Dermis microvascular lymphatic vessel endothelial cell (primary cell): Measurements from ENCODE around the gene TRIML1. TPM values are rescaled to one million over a fixed set of nuclear protein-coding genes. Genes with fewer than 3 reads are reported as not detected.
"Not testable (repeated sequence)": the region's sequence is repeated elsewhere in the genome, so short reads cannot be mapped to it uniquely, and the experiment has no call there.

Source experiments
- DNase-seq, 2 donors: peaks; one replicate each; pipeline versions ENCODE4 v3.0.0 to v3.0.0-alpha.2; 2010; ENCODE audit warnings: low read depth in 2 of 2
- total RNA-seq: library from RNA; depleted of rRNA; stranded (reverse); fragments of >200 nt; gene quantifications from 2 replicates; pipeline ENCODE4 v1.2.1, GENCODE V29; 2014

Gene TRIML1
- total RNA-seq, 1 donor from 2014 or later, result under 0.01 TPM

DNA sequence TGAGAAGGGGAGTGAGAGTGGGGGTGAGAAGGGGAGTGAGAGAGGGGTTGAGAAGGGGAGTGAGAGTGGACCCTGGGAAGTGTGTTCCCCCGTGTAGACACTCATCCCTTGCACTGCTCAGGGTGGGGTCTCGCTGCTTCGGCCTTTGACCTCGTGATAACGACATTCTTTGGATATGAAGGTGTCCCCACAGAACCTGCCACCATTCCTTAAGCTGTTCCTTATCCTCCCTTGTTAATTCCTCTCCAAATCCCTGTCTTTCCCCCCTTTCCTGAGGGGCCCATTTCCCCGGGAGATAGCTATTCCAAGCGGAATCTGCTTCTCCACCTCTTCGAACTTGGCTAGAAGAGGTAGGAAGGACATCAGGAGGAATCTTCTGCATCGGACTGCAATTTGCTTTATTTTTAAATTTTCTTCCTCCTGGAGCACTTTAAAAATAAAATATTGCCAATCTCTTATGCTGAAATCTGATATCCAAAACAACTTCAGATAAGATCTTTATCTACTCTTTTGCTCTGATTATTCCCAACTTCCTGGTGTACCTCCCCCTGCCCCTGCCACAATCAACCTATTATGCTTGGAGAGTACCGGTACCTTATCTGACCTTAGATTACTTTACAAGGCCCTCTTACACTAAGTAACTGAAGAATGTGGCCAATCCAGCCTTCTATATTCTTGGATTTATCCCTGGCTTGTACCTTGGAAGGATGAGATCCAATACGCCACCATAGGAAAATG is 15.6 kb downstream of the TRIML1 start:
- no peak for DNase-seq

DNA sequence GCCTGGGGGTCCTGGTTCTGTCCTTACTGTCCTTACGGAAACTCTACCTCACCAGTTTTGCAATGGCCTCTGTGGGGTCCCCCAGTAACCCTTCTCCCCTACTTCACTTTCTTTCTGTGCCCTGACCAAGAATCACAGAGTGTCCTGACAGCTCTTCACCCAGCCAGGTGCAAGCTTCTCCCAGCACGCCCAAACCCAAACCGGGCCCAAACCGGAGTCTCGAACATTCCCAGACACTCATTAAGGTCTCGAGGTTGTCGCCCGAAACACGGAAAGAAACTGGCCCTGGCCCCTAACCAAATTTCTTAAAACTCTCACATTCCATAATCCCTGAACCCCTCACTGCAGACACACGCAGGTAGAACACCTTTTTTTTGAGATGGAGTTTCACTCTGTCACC is 19.1 kb downstream of the TRIML1 start:
- DNase-seq, result no peak

DNA sequence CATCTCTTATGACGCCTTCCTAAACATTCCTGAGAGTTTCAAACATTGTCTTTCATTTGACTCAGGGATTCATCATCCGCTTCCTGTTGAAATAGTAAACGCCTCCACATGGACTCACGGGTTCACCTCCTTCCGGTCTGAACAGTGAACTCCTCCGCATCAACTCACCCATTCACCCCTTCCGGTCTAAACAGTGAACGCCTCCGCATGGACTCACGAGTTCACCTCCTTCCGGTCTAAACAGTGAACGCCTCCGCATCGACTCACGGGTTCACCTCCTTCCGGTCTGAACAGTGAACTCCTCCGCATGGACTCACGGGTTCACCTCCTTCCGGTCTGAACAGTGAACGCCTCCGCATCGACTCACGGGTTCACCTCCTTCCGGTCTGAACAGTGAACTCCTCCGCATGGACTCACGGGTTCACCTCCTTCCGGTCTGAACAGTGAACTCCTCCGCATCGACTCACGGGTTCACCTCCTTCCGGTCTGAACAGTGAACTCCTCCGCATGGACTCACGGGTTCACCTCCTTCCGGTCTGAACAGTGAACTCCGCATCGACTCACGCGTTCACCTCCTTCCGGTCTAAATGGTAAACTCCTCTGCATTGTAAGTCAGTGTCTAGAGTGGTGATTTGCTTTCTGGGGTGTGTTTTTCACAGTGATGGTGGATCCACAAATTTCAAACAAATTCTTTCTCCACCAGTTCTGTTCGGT is 20.4 kb downstream of the TRIML1 start:
- DNase-seq, result not testable (repeated sequence)

DNA sequence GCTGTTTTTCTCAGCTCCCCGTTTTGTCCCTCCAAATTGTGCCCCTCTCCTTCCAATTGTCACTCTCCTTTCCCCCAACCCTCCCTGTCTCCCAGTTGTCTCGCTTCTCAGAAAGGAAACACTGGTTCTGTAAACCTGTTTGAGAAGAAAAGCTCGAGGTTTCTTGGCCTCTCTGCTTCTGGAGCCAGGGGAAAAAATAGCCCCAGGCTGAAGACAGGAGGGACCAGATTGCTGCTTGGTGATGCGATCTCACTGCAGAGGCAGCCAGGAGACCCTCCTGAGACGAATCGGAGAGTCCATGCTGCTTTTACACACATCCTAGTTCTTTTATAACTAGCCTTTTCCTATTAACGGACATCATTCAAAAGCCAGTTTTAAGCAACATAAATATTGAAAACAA is 21.2 kb downstream of the TRIML1 start:
- DNase-seq, result no peak

DNA sequence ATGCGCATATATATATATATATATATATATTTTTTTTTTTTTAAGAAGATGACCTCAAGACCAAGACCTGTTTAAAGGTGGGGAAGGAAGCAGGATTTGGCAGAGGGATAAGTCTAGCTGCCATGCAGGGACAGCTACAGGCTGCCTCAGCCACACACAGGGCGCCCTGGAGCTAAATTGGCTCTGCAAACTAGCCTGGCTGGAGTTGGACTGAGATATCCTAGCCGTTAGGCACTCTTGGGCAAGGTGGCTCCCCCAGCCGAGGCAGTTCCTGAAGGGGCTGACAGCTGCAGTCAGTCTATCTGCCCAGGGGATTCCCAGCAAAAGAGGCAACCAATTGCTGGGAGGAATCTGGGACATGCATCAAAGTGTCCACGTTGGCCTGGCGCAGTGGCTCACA is 21.9 kb downstream of the TRIML1 start:
- DNase-seq, result no peak

DNA sequence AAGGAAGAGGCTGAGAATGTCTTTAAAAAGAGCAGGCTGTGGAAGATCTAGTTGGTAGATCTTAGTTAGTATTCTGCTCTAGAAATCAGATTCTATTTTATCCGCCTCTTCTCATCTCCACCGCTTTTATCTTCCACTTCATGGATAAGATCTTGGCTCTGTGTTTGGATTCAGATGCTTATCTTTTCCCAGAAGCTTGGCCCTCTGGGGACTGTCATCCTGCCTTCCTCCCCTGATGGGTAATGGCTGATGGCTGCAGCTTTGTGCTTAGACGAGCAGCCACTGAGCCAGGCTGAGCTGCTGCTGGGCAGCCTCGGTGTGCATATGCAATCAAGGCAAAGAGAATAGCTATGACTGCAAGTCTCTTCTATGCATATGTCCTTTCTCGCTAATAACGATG is 23.5 kb downstream of the TRIML1 start:
- no peak for DNase-seq

- DNase-seq, result no peak
Measured at GRCh38 chr4:188168726-188169373, 29.6 kb downstream of the TRIML1 start.

DNA sequence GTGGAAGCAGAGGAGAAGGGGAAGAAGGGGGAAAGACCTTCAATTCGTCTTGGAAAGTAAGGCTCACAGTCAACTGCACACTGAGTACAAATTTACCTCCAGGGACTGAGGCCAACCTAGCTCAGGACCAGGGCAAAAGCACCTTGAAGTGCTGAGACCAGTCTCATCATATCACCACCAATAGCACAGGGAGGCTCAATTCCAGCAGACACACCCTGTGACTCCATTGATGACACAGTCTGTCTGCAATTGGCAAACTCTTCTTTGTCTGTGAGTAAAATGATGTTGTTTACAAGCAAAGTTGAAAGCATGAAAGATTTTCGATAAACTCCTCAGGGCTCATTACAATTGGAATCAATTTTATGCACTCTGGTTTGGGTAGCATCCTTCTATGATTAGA is 32.3 kb downstream of the TRIML1 start:
- DNase-seq, result no peak

DNA sequence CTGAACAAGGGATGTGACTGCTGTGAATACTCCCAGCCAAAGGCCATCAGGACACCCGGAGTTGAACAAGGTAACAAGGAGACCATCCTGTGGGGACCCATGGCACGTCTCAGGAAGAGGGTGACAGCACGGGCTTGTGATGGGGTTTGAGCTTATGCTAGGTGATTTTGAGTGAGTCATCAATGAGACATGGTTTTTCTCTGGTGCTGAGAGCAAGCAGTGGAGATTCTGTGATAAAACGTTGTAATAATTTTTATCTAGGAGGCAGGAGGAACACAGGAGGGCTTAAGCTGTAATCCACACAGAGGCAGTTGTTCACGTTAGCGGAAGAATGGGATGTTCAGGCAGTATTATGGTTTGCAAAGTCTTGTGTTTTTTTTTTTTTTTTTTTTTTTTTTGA is 36.0 kb downstream of the TRIML1 start:
- DNase-seq, result no peak

DNA sequence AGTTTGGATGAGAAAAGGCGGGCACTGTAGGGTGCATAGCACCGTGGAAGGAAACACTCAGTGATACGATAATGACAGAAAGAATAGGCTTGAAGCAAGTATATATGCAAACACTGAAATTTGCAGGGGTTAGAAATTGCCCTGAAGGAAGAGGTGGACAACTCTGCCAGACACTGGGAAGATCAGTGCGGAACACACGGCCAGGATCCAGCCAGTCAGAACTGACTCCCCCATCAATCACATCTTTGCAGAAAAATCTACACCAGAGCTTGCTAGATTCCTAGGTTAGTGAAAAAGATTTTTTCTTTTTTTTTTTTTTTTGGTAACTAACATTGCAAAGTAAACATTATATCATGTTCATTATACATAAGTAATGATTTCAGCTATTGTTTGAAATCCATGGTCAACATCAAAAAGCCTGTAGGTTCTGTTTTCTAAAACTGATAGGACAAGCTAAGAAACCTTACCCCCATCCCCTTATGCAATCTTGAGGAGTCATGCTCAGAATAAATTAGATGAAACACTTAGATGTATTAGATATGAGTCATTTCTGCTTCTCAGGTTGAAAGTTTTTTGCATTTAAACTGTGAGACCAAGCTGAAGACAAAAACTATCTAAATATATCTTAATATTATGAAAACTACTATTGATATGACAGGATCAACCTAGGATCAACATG is 38.9 kb downstream of the TRIML1 start:
- no peak for DNase-seq

GRCh38 chr4:188178806-188179205 is 39.6 kb downstream of the TRIML1 start:
- no peak for DNase-seq

DNA sequence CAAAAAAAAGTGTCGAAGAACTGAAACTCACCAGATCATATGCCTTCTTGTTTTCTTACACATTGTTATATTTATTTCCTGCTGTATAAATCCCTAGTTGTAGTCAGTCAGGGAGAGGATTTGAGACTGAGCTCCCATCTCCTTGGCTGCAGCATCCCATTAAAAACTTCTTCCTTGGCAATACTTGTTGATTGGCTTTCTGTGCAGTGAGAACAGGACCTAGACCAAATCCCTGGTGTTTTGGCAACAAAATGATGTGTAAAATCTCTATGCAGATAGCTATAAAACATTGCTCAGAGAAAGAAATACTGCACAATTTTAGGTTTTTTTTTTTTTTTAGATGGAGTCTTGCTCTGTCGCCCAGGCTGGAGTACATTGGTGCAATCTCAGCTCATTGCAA is 47.9 kb downstream of the TRIML1 start:
- no peak for DNase-seq

GRCh38 chr4:188190461-188190860 is 51.2 kb downstream of the TRIML1 start:
- no peak for DNase-seq

GRCh38 chr4:188194421-188194820 is 55.2 kb downstream of the TRIML1 start:
- no peak for DNase-seq

DNA sequence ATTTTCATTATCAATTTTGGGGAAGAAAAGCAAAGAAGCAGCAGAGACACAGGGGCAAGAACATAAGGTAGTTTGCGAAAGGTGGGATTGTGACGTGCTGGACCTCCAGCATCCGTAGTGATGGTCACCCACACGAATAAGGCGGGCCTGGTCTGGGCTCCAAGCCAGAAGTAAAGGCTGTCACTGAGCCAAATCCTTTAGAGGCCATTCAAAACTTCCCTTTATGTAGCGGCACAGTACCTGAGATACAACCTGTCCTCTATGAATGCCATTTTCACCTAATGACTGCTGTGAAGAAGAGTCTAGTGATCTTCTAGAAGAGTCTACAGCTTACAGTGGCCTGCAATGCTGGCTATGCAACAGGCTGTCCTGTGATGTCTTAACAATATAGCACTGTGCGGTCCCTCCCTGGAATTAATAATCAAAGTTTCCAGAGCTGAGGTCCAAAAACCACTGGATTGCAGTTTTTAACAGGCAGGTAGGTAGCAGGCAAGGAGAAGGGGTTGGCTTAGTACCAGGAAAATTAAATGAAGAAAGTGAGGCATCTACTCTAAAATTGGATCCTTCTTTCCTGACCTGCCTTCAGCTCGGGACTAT is 56.2 kb downstream of the TRIML1 start:
- DNase-seq, result no peak

DNA sequence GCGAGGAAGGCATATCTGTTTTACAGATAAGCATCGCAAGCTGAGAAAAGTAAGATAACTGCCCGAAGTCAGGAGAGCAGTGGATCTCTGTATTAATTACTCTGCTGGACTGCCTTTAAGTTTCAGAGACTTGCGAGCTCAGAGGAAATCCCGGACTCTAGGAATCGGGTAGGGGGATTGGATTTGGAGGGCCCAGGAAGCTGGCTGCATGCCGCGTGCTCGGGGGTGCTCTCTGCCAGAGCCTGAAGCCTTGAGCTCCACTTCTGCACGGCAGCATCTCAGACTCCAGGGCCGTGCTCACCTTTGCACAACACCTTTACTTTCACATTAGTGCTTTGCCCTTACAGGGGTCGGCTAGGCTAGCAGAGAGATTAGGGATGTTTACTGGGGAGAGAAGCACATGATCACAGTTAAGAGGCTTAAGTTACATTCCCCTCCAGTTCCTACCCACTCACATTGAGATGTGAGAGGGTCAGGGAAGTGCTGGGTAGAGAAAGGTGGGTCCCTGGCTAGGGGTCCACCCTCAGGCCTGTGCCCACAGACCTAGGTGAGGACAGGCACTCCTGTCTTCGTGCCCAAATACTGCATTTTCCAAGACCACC is 57.0 kb downstream of the TRIML1 start:
- no peak for DNase-seq

Other genes with a start within 250 kb of the TRIML1 start
- gene ZFP42, start 143.7 kb upstream of the TRIML1 start, total RNA-seq, result 0.13 TPM in 2 replicates
- gene TRIML2, start 29.8 kb upstream of the TRIML1 start, total RNA-seq, result 1.4 and 2.3 TPM in 2 replicates